Endothelial cell (in vitro differentiated cells): ENCODE measurements around the gene KEL. TPM values are rescaled to one million over a fixed set of nuclear protein-coding genes. Genes with fewer than 3 reads are reported as not detected.

Experiments used
- DNase-seq: peaks from one replicate; pipeline ENCODE4 v3.0.0; 2021; ENCODE audit warnings: low spot score
- H3K27ac Mint-ChIP-seq: one replicate; pipeline ENCODE4 v1.8.0; 2021; ENCODE audit warnings: mixed read lengths, inconsistent platforms; ENCODE audit not compliant: unreplicated experiment
- H3K27me3 Mint-ChIP-seq: one replicate; pipeline ENCODE4 v1.8.0; 2021; ENCODE audit warnings: mild to moderate bottlenecking, moderate library complexity, mixed read lengths, inconsistent platforms; ENCODE audit not compliant: unreplicated experiment
- H3K36me3 Mint-ChIP-seq: one replicate; pipeline ENCODE4 v1.8.0; 2021; ENCODE audit warnings: mild to moderate bottlenecking, low read depth, mixed read lengths, inconsistent platforms; ENCODE audit not compliant: unreplicated experiment
- H3K4me1 Mint-ChIP-seq: one replicate; pipeline ENCODE4 v1.8.0; 2021; ENCODE audit warnings: mild to moderate bottlenecking, mixed read lengths, inconsistent platforms; ENCODE audit not compliant: unreplicated experiment
- H3K4me3 Mint-ChIP-seq: one replicate; pipeline ENCODE4 v1.8.0; 2021; ENCODE audit warnings: mild to moderate bottlenecking, mixed read lengths, inconsistent platforms; ENCODE audit not compliant: unreplicated experiment
- H3K9me3 Mint-ChIP-seq: one replicate; pipeline ENCODE4 v1.8.0; 2021; ENCODE audit warnings: mixed read lengths, inconsistent platforms; ENCODE audit not compliant: unreplicated experiment
- CTCF ChIP-seq: fragments of 200-600 bp; sonication (generic); IDR thresholded peaks from one replicate; pipeline ENCODE4 v1.5.0; 2021; ENCODE audit warnings: antibody characterized with exemption; ENCODE audit not compliant: unreplicated experiment
- total RNA-seq: library from RNA; stranded (reverse); fragmentation: NEBNext Ultra II Directional; extraction: Animal tissue kit (Norgen Biotek cat#: 25700); gene quantifications from one replicate; pipeline ENCODE4 v1.2.1, GENCODE V29; 2021; ENCODE audit not compliant: unreplicated experiment

KEL gene
- total RNA-seq, 1 donor from 2014 or later: 0.74 TPM

DNA sequence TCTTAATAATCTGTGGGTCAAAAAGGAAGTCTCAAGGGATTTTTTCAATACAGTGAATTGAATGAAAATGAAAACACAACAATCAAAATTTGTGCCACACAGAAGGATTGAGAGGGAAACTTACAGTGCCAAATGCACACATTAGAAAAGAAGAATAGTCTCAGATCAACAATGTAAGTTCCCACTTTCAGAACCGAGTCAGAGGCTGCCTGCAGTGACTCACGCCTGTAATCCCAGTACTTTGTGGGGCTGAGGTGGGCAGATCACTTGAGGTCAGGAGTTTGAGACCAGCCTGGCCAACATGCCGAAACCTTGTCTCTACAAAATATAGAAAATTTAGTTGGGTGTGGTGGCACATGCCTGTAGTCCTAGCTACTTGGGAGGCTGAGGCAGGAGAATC, 12.5 kb upstream of the KEL start:
- Mint-ChIP-seq H3K27ac (no peak overlapping the region), H3K9me3 (no peaks in the 10 kb centered on the region), H3K4me1 (no peaks in the 10 kb centered on the region), H3K27me3 (no peaks in the 10 kb centered on the region), H3K36me3 (no peaks in the 10 kb centered on the region), H3K4me3 (no peak overlapping the region)
- no peak for DNase-seq
- TF ChIP-seq CTCF: no peak

GRCh38 chr7:142969183-142969582, 7.0 kb upstream of the KEL start:
- Mint-ChIP-seq H3K27ac (no peak overlapping the region), H3K36me3 (no peaks in the 10 kb centered on the region), H3K4me1 (peaks cover 2% of the 10 kb centered on the region), H3K27me3 (no peaks in the 10 kb centered on the region), H3K9me3 (no peaks in the 10 kb centered on the region), H3K4me3 (no peak overlapping the region)
- no peak for TF ChIP-seq CTCF
- DNase-seq: no peak

DNA sequence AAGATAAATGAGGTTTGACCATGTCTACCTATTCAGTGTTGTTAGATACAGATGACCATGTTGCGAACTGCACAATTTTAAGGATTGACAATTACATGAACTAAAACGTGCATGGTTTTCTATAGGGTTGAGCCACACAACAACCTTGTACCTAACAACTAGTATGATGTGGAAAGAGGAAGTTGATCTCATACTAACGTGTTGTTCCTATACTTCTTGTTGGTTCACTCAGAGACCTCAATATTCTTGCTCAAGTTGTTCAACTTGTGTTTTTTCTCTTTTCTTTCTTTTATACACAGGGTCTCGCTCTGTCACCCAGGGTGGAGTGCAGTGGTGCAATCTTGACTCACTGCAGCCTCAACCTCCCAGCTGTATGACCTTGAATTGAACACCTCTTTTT, 6.1 kb upstream of the KEL start:
- DNase-seq: no peak
- no peaks in the 10 kb centered on the region for H3K9me3 Mint-ChIP-seq
- no peak overlapping the region for H3K4me3 Mint-ChIP-seq
- TF ChIP-seq CTCF: no peak
- H3K27me3 Mint-ChIP-seq: peaks cover 1% of the 10 kb centered on the region
- H3K27ac Mint-ChIP-seq: no peak overlapping the region
- H3K4me1 Mint-ChIP-seq: peaks cover 2% of the 10 kb centered on the region
- H3K36me3 Mint-ChIP-seq: no peaks in the 10 kb centered on the region

DNA sequence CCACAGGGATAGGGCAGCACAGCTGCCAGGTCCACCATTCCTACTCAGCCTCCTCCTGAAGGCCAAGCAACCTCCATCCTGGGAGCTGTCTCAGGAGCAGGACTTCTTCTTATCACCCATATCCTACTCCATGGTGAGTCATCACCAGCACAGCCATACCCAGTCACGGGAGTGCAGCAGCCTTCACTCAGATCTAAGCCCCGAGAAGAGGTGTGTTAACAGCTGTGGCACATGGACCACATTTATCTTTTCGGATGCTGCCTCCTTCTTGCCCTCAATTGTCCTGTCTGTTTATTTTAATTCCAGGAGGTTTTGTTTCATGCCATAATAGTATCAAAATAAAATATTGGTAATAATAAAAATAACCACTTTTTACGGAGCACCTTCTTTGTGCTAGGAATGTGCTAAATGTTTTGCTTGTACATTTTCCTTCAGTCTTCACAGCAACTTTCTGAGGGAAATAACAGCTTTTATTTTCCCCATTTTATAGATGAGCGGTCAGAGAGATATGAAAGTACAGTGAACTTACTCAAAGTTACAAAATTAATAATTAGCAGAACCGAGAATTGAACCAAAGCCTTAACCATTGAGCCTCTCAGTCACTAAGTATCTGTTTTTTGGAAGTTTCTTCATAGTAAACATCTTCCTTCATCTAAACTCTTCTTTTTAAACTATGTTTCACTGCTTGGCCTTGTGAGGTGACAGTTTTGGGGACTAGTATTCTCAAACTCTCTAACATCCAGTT, 2.5 kb upstream of the KEL start:
- Mint-ChIP-seq H3K36me3 (no peaks in the 10 kb centered on the region), H3K27me3 (peaks cover 4% of the 10 kb centered on the region), H3K27ac (no peak overlapping the region), H3K9me3 (no peaks in the 10 kb centered on the region), H3K4me1 (peaks cover 2% of the 10 kb centered on the region), H3K4me3 (no peak overlapping the region)
- DNase-seq: no peak
- no peak for TF ChIP-seq CTCF

DNA sequence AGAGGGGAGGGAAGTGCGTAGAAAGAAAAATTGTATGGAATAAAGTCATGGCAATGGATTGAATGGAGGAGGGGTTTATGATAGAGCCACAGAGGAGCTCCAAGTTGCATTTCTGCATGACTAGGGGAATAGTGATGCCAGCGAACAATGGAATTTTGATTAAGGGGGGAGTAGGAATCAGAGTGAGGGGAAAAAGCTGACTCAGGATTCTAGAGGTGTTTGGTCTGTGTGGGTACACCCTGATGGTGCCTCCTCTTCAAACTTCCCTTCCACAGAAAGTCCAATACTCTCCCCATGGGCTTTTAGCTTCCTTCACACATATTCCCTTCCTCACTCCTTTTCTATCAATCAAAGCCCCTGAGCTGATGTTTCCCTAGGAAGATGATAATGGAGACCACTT, 1.8 kb upstream of the KEL start:
- Mint-ChIP-seq H3K4me1 (peaks cover under 1% of the 10 kb centered on the region), H3K27ac (no peak overlapping the region), H3K9me3 (no peaks in the 10 kb centered on the region), H3K27me3 (peaks cover 4% of the 10 kb centered on the region), H3K4me3 (no peak overlapping the region), H3K36me3 (no peaks in the 10 kb centered on the region)
- no peak for DNase-seq
- TF ChIP-seq CTCF: no peak
